Measurements from ENCODE around the gene CHD3. TPM values are rescaled to one million over a fixed set of nuclear protein-coding genes. Genes with fewer than 3 reads are reported as not detected.
"Not testable (repeated sequence)": the region's sequence is repeated elsewhere in the genome, so short reads cannot be mapped to it uniquely, and the experiment has no call there.

The CHD3 gene
- total RNA-seq, 1 donor from 2014 or later = 53.3 TPM

- H3K27ac Mint-ChIP-seq (ENCODE audit: unreplicated experiment) = no peak within 1 kb of the TSS
Observed at GRCh38 chr17:7856811-7857712, 31.5 kb upstream of the CHD3 start, which contains the start of gene NAA38. Gene NAA38, minus strand, starts transcription at chr17:7857559. Its CDS starts 96 bp downstream, at chr17:7857463.

DNA sequence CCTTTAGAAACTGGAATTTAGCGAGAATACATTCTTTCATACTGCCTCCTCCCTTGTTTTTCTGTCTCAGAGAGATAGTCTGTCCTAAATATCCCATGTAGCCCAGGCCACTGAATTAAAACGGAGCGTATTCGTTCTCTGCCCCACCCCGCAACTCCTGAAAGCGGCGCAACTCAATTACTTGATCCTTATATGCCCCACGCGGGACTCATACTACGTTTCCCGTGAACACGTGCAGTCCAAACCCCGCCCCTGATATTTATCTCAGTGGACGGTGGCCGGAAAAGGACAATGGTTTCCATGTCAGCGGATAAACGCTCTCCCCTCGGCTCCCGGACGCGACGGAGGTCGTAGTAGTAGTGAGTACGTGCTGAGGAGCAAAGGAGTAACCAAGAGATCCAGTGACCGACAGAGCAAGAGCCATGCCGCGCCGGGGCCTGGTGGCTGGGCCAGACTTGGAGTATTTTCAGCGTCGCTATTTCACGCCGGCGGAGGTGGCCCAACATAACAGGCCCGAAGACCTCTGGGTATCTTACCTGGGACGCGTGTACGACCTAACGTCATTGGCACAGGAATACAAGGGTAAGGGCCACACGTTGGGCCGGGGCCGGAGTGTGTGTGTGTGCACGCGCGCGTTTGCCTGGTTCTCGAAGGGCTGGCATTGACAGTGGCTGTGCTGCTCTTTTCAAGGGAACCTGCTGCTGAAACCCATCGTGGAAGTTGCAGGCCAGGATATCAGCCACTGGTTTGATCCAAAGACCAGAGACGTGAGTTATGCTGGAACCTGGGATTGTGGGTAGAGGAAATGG lies 30.7 kb upstream of the CHD3 start, which contains the start of gene CYB5D1:
Gene CYB5D1 (plus strand): TSS at position 291 of the 809 bp plus-strand sequence. CDS start 132 bp downstream, at position 423.
- Mint-ChIP-seq H3K9me3 (no peaks in the 10 kb centered on the region), H3K36me3 (ENCODE audit: low read depth) (no peaks in the 10 kb centered on the region), H3K4me3 (no peak within 1 kb of the TSS), H3K4me1 (peaks cover 9% of the 10 kb centered on the region), H3K27ac (ENCODE audit: unreplicated experiment) (no peak within 1 kb of the TSS), H3K27me3 (ENCODE audit: low read depth) (peaks cover 6% of the 10 kb centered on the region)
- TF ChIP-seq CTCF (conservative IDR thresholded peaks at IDR 0.05) = no peak
- DNase-seq (ENCODE audit: low read depth, low spot score) = peak; percentile 80

More at GRCh38 chr17:7856811-7857712, 31.5 kb upstream of the CHD3 start, which contains the start of gene NAA38:
- peak; percentile 92 for DNase-seq (ENCODE audit: low read depth, low spot score)
- TF ChIP-seq CTCF (conservative IDR thresholded peaks at IDR 0.05) = peak; percentile 52
- peaks cover 6% of the 10 kb centered on the region for H3K27me3 Mint-ChIP-seq (ENCODE audit: low read depth)
- no peak within 1 kb of the TSS for H3K4me3 Mint-ChIP-seq
- H3K9me3 Mint-ChIP-seq = no peaks in the 10 kb centered on the region
- peaks cover 4% of the 10 kb centered on the region for H3K4me1 Mint-ChIP-seq
- peaks cover 3% of the 10 kb centered on the region for H3K36me3 Mint-ChIP-seq (ENCODE audit: low read depth)

DNA sequence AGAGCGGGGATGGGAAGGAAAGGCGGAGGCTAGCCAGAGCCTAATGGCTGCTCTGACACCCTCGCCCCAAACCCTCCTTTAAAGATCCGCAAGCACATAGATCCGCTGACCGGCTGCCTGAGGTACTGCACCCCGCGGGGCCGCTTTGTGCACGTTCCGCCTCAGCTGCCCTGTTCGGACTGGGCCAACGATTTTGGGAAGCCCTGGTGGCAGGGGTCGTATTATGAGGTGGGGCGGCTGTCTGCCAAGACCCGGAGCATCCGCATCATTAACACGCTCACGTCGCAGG lies 30.1 kb upstream of the CHD3 start:
- DNase-seq (ENCODE audit: low read depth, low spot score) = no peak
- peaks cover 9% of the 10 kb centered on the region for H3K4me1 Mint-ChIP-seq
- H3K27me3 Mint-ChIP-seq (ENCODE audit: low read depth) = peaks cover 6% of the 10 kb centered on the region
- no peaks in the 10 kb centered on the region for H3K9me3 Mint-ChIP-seq
- H3K4me3 Mint-ChIP-seq = no peak overlapping the region
- H3K27ac Mint-ChIP-seq (ENCODE audit: unreplicated experiment) = no peak overlapping the region
- H3K36me3 Mint-ChIP-seq (ENCODE audit: low read depth) = no peaks in the 10 kb centered on the region
- peak; percentile 57 for TF ChIP-seq CTCF (conservative IDR thresholded peaks at IDR 0.05)

DNA sequence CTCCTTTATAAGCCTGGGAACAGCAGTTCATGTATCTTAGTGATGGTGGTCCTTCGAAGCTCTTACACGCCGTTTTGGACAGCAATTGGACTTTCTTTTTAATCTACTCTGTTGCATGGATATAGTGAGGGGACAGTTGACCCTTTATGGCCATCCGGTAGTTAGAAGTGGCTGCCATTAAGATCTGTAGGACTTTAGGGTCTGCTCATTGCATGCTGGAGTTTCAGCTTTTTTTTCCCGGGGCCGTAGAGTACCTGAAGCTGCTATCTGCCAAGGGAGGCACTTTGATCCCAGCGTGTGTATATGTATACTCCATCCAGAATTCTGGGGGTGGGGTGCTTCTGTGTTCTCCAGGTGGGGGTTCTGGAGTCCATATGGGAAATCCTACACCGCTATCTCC lies 29.6 kb upstream of the CHD3 start:
- peaks cover 6% of the 10 kb centered on the region for H3K27me3 Mint-ChIP-seq (ENCODE audit: low read depth)
- no peak for TF ChIP-seq CTCF (conservative IDR thresholded peaks at IDR 0.05)
- DNase-seq (ENCODE audit: low read depth, low spot score) = no peak
- H3K9me3 Mint-ChIP-seq = no peaks in the 10 kb centered on the region
- no peaks in the 10 kb centered on the region for H3K36me3 Mint-ChIP-seq (ENCODE audit: low read depth)
- H3K4me1 Mint-ChIP-seq = peaks cover 4% of the 10 kb centered on the region
- no peak overlapping the region for H3K27ac Mint-ChIP-seq (ENCODE audit: unreplicated experiment)
- no peak overlapping the region for H3K4me3 Mint-ChIP-seq

DNA sequence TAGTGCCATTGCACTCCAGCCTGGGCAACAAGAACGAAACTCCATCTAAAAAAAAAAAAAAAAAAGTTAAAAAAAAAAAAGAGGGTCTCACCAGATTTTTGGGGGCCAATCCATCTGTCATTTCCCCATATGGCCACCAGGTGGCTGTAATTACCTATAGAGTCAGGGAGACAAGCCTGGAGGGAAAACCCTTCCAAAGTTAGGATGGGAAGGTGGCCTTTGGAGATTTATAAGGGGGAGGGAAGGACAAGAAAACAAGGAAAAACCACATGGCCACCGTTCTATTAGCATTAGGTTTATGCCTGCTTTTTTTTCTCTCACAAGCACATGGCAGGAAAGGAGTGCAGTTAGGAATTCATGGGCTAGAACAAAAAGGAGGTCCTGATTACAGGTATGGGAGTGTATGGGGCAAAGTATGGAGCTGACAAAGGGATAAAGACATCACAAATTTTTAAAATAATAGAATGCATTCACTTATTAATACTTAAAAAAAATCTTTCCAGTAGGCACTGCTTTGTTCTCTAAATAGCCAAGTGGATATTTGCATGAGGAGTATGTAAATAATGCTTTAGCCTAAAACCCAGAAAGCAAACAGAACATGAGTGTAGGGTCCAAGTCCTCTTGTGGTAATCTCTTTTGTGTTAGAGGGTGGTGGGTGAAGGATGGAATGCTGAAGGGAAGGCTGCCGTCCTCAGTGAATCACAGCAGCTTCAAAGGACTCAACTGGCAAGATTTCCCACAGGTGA lies 25.7 kb upstream of the CHD3 start:
- peak; percentile 81 for TF ChIP-seq CTCF (conservative IDR thresholded peaks at IDR 0.05)
- no peaks in the 10 kb centered on the region for H3K27me3 Mint-ChIP-seq (ENCODE audit: low read depth)
- H3K36me3 Mint-ChIP-seq (ENCODE audit: low read depth) = peaks cover 15% of the 10 kb centered on the region
- H3K4me3 Mint-ChIP-seq = no peak overlapping the region
- DNase-seq (ENCODE audit: low read depth, low spot score) = no peak
- no peak overlapping the region for H3K27ac Mint-ChIP-seq (ENCODE audit: unreplicated experiment)
- H3K9me3 Mint-ChIP-seq = no peaks in the 10 kb centered on the region
- H3K4me1 Mint-ChIP-seq = peaks cover 4% of the 10 kb centered on the region

GRCh38 chr17:7864384-7864783 lies 24.2 kb upstream of the CHD3 start:
- not testable (repeated sequence) for H3K4me1 Mint-ChIP-seq; H3K27ac Mint-ChIP-seq (ENCODE audit: unreplicated experiment)
- H3K36me3 Mint-ChIP-seq (ENCODE audit: low read depth) = peaks cover 16% of the 10 kb centered on the region

More at GRCh38 chr17:7864384-7864783, 24.2 kb upstream of the CHD3 start:
- not testable (repeated sequence) for H3K9me3 Mint-ChIP-seq; DNase-seq (ENCODE audit: low read depth, low spot score); H3K27me3 Mint-ChIP-seq (ENCODE audit: low read depth); H3K4me3 Mint-ChIP-seq
